ENCODE results near the gene TPRG1.

TPRG1 gene

DNA sequence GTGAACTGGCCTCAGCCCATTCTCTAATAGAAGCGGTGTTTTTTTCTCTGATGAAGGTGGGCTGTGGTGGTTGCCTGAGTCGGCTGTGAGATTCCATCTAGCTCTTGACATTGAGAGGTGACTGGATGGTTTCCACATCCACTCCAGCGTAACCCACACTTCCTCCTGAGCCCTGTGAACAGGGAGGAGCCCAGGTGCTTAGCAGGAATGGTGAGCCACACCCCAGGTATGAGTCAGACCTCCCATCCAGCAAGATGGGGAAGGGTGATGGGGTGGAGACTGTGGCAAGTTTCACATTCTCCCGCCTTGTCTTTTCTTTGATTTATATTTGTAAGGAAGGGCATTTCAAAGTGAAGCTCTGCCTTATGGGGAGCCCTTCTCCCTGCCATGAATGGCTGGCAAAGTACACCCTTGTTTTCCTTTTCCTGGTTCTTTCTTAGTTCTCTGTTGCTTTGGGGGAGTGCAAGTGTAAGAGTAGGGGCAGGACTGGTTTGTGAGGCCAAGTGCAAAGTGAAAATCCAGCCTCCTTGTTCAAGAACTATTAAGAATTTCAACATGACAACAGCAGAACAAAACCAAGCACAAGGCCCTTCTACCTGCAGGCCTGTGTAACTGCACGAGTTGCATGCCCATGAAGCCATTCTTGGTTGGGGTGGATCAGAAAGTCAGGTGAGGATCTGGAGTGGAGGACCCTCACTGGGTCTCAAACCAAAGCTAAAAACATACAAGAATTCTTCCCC, 4.6 kb upstream of the TPRG1 start:
- peak; percentile 34 for DNase-seq

DNA sequence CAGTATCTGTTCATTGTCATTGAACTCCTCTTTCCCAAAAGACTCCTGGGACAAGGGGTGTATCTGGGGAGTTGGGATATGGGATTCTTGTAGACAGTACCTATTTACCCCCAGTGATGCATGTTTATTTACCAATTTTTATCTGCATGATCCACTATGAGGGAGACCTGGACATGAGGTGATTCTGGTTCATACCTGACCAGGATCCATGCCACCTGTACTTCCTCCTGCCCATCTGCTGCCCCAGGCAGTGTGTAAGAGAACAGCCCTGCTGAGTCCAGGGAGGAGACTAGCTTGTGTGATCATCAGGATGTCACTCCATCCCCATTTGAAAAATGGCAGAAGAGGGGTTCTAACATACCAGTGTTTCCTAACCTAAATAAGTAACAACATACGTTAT, 3.1 kb upstream of the TPRG1 start:
- no peak for DNase-seq

DNA sequence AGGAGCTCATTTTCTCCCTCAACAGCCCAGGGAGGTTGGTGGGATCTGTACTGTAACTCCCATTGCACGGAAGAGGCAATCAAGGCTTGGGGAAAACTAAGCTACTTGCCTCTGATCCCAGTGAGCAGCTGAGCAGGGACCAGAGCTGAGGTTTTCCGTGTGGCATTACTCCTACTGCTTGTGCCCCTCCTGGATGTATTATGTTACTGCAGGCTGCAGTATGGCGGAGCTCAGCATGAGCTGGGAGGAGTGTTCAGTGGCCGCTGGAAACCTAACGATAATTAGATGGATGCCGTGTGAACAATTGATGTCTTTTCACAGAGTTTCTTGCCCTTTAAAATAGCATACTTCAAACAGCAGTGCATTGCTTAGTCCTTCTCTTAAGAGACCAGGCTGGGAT, 2.0 kb upstream of the TPRG1 start:
- no peak for DNase-seq

DNA sequence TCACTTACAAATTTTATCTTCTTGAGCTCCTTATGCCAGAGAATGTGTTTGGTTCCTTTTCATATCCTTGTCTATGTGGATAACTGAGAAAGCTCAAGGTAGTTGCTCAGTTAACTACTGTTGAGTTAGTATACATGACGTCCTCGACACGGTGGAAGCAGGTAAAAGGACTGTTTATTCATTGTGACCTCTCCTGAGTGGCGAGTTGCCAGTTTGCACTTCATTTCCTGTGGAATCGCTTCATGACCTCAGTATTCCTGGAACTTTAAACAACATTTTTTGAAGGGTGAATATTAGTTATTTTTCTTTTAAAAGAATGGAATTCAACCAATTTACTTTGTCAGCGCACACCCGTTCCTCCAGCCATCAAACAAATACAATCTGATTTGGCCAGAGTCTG, 1.2 kb upstream of the TPRG1 start:
- DNase-seq = no peak

DNA sequence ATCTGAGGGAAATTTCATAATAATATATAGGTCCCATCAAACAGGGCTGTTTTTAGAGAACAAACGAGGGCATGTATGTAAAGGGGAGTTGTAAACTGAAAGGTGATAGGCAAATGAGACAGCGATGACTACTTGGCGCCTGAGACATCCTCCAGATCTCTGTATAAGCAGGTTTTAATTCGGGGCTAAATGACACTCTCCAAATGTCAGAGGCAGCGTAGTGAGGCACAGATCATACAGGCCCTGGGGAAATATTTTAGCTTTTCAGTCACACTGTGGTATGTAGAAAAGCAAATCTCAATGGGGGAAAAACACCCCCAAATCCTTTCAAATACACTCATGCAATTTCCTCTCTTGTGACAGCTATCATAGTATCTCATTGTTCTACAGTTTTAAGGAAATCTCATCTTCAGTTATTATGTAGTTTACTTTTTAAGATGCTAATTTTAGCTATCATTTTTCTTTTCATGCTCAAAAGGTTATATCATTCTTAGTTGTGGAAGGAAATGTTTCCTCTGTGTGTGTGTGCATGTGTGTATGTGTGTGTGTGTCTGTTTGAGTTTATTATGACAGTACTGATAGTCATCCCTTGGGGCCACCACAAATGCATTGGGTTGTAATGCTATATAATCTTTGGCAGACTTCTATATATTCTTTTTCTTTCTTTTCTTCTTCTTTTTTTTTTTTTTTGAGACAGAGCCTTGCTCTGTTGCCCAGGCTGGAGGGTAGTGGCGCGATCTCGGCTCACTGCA, 1.1 kb downstream of the TPRG1 start:
- DNase-seq = no peak

DNA sequence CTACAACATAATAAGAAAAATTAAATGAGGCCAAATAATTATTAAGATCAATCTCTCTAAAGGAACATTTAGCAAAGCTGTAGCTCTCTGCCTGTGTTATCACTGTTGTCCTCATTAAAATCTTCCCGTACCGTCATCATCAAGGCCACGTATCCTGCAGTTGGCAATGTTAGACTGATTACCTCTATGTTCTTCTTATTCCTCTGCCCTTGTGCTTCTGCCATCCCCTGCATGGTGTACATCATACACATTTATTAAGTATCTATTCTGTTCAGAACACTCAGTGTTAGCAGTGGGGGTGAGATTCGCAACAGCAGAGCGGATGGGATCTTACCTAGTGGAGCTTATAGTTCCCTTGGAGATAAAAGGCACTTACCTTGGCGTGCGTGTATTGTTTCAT, 12.8 kb downstream of the TPRG1 start:
- no peak for DNase-seq

DNA sequence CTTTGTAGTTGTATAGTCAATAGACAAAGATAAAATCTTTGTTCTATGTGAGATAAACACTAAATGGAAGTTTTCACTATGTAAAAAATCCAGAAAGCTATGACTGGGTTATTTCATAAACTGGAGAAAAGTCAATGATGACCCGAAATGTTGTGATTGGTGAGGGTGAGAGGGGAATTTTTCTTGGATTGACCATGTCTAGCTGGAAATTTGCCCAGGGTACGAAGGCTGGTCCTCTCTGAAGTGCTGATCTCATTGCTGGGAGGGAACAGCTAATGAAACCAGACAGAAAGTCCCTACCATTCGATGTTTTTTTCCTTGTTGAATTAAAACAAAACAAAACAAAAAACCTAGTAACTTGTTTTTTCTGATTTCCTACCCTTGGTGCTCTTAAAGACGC, 14.3 kb downstream of the TPRG1 start:
- no peak for DNase-seq

DNA sequence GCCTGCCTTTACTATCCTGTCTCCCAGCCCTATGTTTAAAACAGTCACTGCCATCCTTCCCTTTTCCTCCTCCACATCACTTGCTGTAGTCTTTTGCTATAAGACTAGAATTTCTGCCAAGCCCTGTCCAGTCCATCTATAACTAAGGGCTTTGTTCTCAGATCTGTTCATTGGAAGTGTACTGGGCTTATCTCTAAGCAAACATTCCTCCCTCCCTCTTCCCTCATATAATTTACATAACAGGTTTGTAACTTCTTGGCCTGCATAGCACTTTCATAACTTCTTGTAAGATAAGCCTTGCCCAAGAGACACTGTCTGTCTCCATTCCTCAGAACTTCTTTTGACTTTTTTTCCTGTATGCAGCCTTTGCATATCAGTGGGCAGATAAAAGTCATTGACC, 16.7 kb downstream of the TPRG1 start:
- no peak for DNase-seq

DNA sequence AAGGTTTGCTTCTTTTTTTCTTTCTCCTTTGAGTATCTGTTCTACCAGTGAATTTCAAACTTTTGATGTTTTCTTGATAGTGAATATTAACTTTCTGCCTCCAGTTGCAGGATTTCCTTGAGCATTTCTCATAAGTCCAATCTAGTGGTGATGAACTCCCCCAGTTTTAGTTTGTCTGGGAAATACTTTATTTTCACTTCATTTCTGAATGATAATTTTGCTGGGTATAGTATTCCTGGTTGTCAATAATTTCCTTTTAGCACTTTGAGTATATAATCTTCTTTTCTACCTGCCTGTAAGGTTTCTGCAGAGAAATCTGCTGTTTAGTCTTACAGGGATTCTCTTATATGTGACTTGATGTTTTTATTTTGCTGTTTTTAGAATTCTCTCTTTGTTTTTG, 21.0 kb downstream of the TPRG1 start:
- no peak for DNase-seq

DNA sequence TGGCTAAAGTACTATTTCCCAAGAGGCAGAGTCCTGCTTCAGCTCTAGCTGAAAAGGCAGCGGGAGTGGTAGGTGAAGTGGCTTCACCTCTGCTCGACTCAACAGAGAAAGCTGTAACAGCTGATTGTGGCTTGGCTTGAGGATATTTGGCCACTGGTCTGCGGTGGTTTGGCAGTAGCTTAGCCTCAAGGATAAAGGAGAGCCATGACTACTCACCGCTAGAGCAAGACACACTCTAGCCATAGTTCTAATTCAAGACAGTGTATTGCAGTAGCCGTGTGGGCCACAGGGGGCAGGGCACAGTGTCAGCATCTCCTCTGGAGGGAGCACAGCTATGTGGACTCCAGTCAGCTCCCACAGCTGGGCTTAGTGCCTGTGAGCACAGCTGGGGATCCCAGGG, 23.5 kb downstream of the TPRG1 start:
- no peak for DNase-seq

DNA sequence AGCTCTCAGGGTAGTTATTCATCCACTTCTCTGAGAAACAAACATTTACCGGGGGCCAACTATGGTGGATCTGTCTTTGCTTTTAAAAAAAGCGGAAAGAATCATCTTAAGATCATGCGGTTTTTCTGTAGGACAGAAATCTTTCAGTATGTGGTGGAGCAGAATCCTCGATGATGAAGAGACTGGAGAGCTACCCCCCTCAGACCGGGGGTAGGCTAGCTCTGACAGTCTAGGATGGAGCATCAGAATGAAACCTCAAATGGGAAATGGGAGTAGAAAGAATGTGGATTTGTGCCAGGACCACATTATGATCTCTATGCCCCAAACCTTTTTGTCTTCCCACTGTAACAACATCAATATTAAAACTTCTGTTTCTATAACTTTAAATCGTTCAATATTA, 30.3 kb downstream of the TPRG1 start:
- DNase-seq = no peak

DNA sequence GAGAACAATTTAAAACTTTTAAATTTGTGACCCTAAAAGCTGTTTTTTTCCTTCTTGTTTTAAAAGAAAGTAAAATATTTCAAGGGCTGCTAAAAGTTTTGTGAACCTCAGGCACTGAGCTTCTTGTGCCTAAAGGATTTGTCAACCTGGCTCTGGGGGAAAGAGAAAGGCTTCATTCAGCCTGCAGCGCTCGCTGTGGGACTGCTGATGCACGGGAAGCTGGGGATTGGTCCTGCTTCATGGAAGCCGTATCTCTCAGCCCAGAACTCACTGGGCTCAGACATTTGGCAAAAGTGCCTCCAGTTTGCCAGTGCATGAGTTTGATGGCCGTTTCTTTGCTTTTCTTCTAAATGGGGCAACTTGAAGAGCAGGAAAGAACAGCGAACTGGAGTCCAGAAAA, 30.8 kb downstream of the TPRG1 start:
- DNase-seq = no peak

DNA sequence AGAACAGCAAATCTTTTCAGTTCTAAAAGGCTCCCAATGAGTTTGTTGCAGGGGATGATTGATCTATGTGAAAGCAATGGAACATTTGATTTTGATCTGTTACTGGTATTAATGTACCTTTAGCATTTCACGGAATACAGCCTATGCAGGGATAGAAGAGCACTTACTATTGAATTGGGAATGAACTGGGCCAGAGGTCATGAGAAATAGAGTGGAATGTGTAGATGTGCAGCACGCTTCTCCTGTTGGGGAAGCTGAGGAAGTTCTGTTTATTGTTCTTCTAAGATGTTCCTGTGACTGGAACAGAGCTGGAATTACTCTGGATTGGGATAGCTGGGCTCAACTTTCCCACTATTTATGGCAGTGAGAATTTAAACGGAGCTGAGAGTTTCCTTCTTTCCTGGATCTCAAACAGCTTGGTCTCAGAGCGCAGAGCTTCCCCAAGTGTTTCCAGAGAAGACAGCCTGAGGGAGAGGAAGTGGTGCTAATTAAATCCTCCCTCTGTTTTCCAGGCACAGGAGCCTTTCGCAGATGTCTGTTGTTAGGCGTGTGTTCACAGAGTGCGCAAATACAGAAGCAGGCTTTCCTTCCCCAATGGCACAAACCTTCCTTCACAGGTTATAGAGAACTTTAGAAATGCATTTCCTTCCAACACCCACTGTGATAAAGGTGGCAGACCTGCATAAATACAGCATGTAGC, 32.5 kb downstream of the TPRG1 start:
- DNase-seq = no peak

DNA sequence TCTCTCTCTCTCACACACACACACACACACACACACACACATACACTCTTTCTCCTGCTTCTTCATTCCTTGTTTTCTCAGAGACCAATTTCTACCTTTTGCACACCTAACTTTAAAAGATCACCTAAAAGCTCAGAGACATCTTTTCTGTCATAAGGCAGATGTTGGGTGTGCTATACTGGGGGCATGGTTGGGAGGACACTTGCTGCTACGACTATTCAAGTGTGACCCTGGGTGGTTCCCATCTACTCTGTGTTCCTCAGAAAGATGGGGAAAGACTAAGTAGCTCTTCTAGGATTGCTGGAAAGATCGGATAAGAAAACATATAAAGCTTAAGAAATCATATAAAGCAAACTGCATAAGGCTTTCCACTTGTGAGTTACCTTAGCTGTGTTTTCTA, 33.2 kb downstream of the TPRG1 start:
- DNase-seq = no peak

DNA sequence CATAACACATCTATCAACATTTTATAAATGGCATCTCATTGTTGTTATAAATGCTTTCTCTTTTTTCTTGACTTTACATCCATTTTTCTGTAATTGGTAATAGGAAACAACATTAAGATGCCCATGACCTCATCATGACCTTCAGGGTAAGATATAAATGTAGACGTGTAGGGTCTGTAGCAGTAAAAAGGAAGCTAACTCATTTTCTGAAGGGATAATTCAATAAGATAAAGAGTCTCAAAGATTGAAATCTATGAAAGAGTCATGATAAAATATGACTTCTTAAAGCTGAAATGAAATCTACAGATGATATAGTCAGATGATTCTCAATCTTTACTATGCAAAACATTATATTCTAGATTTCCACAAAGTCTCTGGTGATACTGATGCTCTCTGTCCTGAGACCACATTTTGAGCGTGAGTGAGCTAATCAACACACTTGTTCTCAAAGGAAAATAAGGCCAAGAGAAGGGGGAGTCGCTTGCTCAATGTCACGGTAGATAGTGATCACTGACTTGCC, 38.5 kb downstream of the TPRG1 start:
- DNase-seq = no peak

DNA sequence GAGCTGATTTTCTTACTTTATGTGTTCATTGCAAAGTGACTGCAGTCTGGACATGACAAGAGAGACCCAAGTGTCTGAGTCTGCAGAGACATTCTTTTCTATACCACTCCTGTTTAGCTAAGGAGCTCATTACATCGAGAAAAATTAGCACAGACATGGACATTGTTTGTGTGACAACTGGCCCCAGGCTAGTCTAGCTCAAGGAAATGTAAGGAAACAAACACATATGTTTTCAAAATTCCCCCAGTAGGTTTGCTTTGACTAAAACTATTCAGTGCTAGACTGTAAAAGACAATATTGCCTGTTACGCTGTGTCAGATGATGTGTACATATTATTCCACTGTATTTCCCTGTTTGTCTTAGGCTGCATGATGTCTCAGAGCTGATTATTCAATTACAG, 40.9 kb downstream of the TPRG1 start:
- DNase-seq = no peak

DNA sequence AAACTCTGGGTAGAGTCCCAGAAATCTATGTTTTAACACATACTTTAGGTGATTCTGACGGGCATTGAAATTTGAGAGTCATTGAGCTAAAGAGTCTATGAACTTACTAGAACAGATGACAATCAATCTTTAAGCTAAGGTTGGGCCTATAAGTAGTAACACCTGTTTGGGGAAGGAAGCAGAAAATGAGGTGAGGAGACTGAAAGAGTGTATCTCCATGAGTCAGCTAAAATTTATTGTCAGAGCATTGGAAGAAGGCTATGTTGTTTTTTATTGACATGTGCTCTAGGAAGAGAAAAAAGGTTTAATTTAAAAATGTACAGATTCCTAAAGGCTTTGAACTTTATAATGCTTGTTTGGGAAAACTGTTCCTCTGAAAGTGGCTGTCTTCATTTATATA, 42.9 kb downstream of the TPRG1 start:
- DNase-seq = no peak

DNA sequence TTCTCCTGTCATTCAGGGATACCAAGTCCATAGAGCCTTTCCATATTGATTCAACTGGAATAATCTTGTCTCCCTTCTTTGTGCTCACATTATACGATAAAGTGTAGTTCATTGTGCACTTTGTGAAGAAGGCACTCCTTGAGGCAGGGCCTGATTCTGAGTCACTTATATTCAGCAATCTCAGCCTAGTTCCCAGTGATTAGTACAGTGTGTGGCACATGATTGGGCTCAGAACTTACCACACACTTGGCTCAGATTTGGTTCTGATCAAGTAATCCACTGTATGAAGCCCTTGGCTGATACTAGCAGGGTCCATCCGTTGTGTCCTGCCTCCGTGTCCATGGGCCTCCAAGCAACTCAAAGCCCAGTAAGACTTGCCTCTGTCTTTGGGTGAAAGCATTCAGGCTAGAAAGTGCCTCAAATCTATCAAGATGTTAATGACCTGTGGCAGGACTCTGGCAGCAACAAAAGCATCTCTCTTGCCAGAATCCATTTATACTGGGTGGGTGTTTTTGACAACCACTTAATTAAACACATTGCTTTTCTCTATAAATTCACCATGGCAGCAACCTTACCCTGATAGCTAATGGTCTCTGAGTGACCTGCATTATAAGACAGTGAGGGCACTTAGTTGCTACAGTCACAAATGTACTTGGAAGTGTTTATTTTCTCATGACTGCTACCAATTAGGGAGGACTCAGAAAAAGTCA, 51.3 kb downstream of the TPRG1 start:
- no peak for DNase-seq

DNA sequence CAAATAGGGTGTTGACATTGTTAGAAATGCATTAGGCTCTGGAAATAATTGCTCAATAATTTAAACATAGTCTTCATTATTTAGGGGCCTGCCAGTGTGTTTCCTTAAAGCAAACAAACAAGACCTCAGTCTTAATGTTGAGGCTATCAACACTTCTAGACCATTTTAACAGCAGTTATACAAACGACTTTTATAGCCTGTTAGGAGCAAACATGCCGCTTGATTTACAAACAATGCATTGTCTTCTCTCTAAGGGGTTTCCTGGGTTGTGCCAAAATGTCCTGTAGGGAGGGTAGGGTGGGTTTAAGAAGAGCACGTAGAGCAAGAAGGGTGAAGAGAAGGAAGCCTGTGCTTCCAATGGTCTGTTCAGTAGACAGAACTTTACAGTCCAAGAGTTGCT, 53.7 kb downstream of the TPRG1 start:
- DNase-seq = no peak

DNA sequence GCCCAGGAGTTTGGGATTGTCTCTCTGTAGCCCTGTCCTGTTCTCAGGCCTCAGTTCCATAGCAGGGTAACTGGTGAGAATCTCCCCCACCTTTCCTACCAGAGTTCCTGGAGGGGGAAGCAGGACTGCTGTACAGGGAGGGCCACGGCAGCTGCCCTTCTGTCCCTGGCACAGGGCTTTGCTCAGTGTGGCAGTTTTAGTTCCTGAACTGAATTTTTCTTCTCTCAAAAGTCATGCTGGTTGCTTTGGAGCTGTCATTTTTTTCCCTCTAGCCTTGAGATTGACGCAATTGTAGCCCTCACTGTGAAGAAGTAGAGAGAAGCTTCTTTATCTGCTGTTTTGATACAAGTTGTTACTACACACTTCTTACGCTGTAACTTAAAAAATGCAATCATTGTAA, 55.5 kb downstream of the TPRG1 start:
- no peak for DNase-seq

DNA sequence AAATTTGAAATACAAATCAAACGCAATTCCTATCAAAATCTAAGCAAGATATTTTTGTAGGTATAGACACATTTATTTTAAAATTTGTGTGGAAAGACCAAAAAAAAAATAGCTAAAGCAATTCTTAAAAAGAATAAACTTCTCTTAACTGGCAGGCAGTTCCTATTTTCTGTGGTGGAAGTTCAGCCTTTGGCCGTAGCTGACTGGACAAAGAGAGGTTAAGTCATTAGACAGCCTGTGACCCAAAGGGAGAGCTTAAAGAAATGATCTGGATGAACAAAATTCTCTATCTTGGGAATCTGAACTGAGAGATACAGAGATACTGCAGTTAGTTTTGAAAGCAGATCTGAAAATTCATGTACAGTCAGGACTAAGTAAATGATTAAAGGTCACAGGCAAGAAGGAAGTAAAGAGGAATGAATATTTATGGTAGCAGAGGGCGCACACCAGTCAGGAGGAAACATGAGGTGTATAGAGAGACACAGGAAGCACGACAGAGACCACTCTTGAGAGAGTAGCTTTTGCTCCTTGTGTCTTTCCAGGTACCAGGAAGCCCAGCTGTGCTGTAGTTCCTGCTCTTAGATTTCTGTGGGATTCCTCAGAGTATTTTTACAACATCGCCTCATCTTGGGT, 57.5 kb downstream of the TPRG1 start:
- DNase-seq = no peak

DNA sequence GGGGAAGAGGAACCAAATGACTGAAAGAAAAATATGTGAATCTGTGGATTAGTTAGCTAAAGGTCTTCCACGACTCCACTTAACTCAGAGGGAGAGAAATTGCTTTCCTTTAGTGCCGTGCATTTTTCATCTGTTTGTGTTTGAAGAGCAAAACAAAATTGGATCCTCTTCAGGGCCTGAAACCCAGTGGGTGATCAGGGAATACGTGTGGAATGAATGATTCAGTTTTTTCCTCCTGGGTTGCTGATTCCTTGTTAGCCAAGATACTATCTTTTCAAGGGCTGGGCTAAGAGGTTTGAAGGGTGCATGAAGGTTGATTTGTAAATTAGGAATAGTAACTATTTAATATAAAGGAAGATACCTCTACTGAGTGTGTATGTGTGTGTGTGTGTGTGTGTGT, 61.0 kb downstream of the TPRG1 start:
- no peak for DNase-seq
